HG03521 (cell line): Measurements from ENCODE around the gene ITGBL1.

Experiments
- ATAC-seq: cut with Tn5 transposase; IDR thresholded peaks from one replicate; pipeline ENCODE4 v1.9.1; 2021; ENCODE audit warnings: mild to moderate bottlenecking, moderate library complexity; ENCODE audit not compliant: unreplicated experiment

The ITGBL1 gene

GRCh38 chr13:101555610-101556009, 103.1 kb downstream of the ITGBL1 start:
- ATAC-seq = no peak

- ATAC-seq = no peak
These were observed 104.2 kb downstream of the ITGBL1 start for GRCh38 chr13:101556676-101557123.

GRCh38 chr13:101565317-101565716, 112.8 kb downstream of the ITGBL1 start:
- ATAC-seq = no peak

- no peak for ATAC-seq
These were observed 115.4 kb downstream of the ITGBL1 start for GRCh38 chr13:101567841-101568240.

- ATAC-seq = no peak
These were observed 117.3 kb downstream of the ITGBL1 start for GRCh38 chr13:101569807-101570206.

GRCh38 chr13:101570410-101570809, 117.9 kb downstream of the ITGBL1 start:
- ATAC-seq = no peak

GRCh38 chr13:101572456-101572855, 120.0 kb downstream of the ITGBL1 start:
- no peak for ATAC-seq

- ATAC-seq = no peak
These were observed 123.1 kb downstream of the ITGBL1 start for GRCh38 chr13:101575581-101575980.

GRCh38 chr13:101576455-101576854, 124.0 kb downstream of the ITGBL1 start:
- no peak for ATAC-seq

- ATAC-seq = no peak
These were observed 124.5 kb downstream of the ITGBL1 start for GRCh38 chr13:101576977-101577376.

- no peak for ATAC-seq
These were observed 126.9 kb downstream of the ITGBL1 start for GRCh38 chr13:101579281-101579802.

- no peak for ATAC-seq
These were observed 131.9 kb downstream of the ITGBL1 start for GRCh38 chr13:101584331-101584730.

- no peak for ATAC-seq
These were observed 138.0 kb downstream of the ITGBL1 start for GRCh38 chr13:101590479-101590878.

- no peak for ATAC-seq
These were observed 142.5 kb downstream of the ITGBL1 start for GRCh38 chr13:101594936-101595335.

GRCh38 chr13:101596803-101597202, 144.3 kb downstream of the ITGBL1 start:
- ATAC-seq = no peak

GRCh38 chr13:101611491-101612475, 159.3 kb downstream of the ITGBL1 start:
- no peak for ATAC-seq

GRCh38 chr13:101612735-101613134, 160.3 kb downstream of the ITGBL1 start:
- ATAC-seq = no peak

- ATAC-seq = no peak
These were observed 162.0 kb downstream of the ITGBL1 start for GRCh38 chr13:101614491-101614890.

- no peak for ATAC-seq
These were observed 166.1 kb downstream of the ITGBL1 start for GRCh38 chr13:101618440-101619187.

GRCh38 chr13:101621099-101621498, 168.6 kb downstream of the ITGBL1 start:
- no peak for ATAC-seq

GRCh38 chr13:101623470-101624209, 171.2 kb downstream of the ITGBL1 start:
- ATAC-seq = no peak
